WERI-Rb-1 (cell line): ENCODE data around the gene MCF2L2.

Experiments used
- DNase-seq: peaks from one replicate; pipeline ENCODE4 v3.0.0-alpha.2; 2020
- H3K27ac ChIP-seq: fragments of 250-450 bp; sonication (Bioruptor Pico); 2 replicates; pipeline ENCODE4 v1.5.1; 2020; ENCODE audit warnings: mild to moderate bottlenecking, moderate library complexity
- H3K27me3 ChIP-seq: fragments of 250-450 bp; sonication (Bioruptor Pico); 2 replicates; pipeline ENCODE4 v1.5.1; 2021; ENCODE audit warnings: mild to moderate bottlenecking, low read depth, moderate library complexity; ENCODE audit not compliant: insufficient read depth, severe bottlenecking
- H3K36me3 ChIP-seq: fragments of 250-450 bp; sonication (Bioruptor Pico); 2 replicates; pipeline ENCODE4 v1.5.1; 2020; ENCODE audit warnings: mild to moderate bottlenecking, moderate library complexity
- H3K4me3 ChIP-seq: 2 replicates; pipeline ENCODE4 v1.5.1; 2011; ENCODE audit warnings: low read depth, mild to moderate bottlenecking, control low read depth, low read length
- H3K9me3 ChIP-seq: fragments of 250-450 bp; sonication (Bioruptor Pico); 2 replicates; pipeline ENCODE4 v1.5.1; 2021; ENCODE audit warnings: mild to moderate bottlenecking, moderate library complexity; ENCODE audit not compliant: severe bottlenecking
- CTCF ChIP-seq: IDR thresholded peaks from 2 replicates; pipeline ENCODE4 v1.5.1; 2011; ENCODE audit warnings: low read depth, mild to moderate bottlenecking, control low read depth, inconsistent platforms, low read length

MCF2L2 gene

GRCh38 chr3:183390844-183391243 is 37.6 kb downstream of the MCF2L2 start:
- no peaks in the 10 kb centered on the region for H3K27me3 ChIP-seq

GRCh38 chr3:183388213-183388895 is 40.1 kb downstream of the MCF2L2 start:
- Histone ChIP-seq H3K27me3 (no peaks in the 10 kb centered on the region), H3K9me3 (no peaks in the 10 kb centered on the region), H3K27ac (no peak overlapping the region), H3K36me3 (no peaks in the 10 kb centered on the region), H3K4me3 (no peak overlapping the region)
- no peak for DNase-seq
- no peak for TF ChIP-seq CTCF

More at GRCh38 chr3:183390844-183391243, 37.6 kb downstream of the MCF2L2 start:
- Histone ChIP-seq H3K9me3 (no peaks in the 10 kb centered on the region), H3K27ac (no peak overlapping the region), H3K4me3 (no peak overlapping the region), H3K36me3 (no peaks in the 10 kb centered on the region)
- no peak for TF ChIP-seq CTCF
- DNase-seq: no peak

- TF ChIP-seq CTCF: no peak
- Histone ChIP-seq H3K4me3 (no peak overlapping the region), H3K36me3 (no peaks in the 10 kb centered on the region), H3K27ac (no peak overlapping the region), H3K9me3 (no peaks in the 10 kb centered on the region), H3K27me3 (no peaks in the 10 kb centered on the region)
- DNase-seq: no peak
These were observed 40.6 kb downstream of the MCF2L2 start for GRCh38 chr3:183387797-183388196.

GRCh38 chr3:183386651-183387050 is 41.8 kb downstream of the MCF2L2 start:
- no peak for DNase-seq
- Histone ChIP-seq H3K27me3 (no peaks in the 10 kb centered on the region), H3K27ac (no peak overlapping the region)

GRCh38 chr3:183385698-183386613 is 42.5 kb downstream of the MCF2L2 start:
- Histone ChIP-seq H3K9me3 (no peaks in the 10 kb centered on the region), H3K36me3 (no peaks in the 10 kb centered on the region), H3K27me3 (no peaks in the 10 kb centered on the region), H3K4me3 (no peak overlapping the region), H3K27ac (no peak overlapping the region)
- peak; percentile 38 for DNase-seq
- peak; percentile 60 for TF ChIP-seq CTCF

More at GRCh38 chr3:183386651-183387050, 41.8 kb downstream of the MCF2L2 start:
- H3K4me3 ChIP-seq: no peak overlapping the region
- H3K9me3 ChIP-seq: no peaks in the 10 kb centered on the region
- H3K36me3 ChIP-seq: no peaks in the 10 kb centered on the region
- no peak for TF ChIP-seq CTCF
